Endothelial cell (in vitro differentiated cells): ENCODE measurements around the gene SLC6A18. TPM values are rescaled to one million over a fixed set of nuclear protein-coding genes. Genes with fewer than 3 reads are reported as not detected.
"Not testable (repeated sequence)": the region's sequence is repeated elsewhere in the genome, so short reads cannot be mapped to it uniquely, and the experiment has no call there.

Experiments used
- DNase-seq: peaks from one replicate; pipeline ENCODE4 v3.0.0; 2021; ENCODE audit warnings: low spot score
- H3K27ac Mint-ChIP-seq: one replicate; pipeline ENCODE4 v1.8.0; 2021; ENCODE audit warnings: mixed read lengths, inconsistent platforms; ENCODE audit not compliant: unreplicated experiment
- H3K27me3 Mint-ChIP-seq: one replicate; pipeline ENCODE4 v1.8.0; 2021; ENCODE audit warnings: mild to moderate bottlenecking, moderate library complexity, mixed read lengths, inconsistent platforms; ENCODE audit not compliant: unreplicated experiment
- H3K36me3 Mint-ChIP-seq: one replicate; pipeline ENCODE4 v1.8.0; 2021; ENCODE audit warnings: mild to moderate bottlenecking, low read depth, mixed read lengths, inconsistent platforms; ENCODE audit not compliant: unreplicated experiment
- H3K4me1 Mint-ChIP-seq: one replicate; pipeline ENCODE4 v1.8.0; 2021; ENCODE audit warnings: mild to moderate bottlenecking, mixed read lengths, inconsistent platforms; ENCODE audit not compliant: unreplicated experiment
- H3K4me3 Mint-ChIP-seq: one replicate; pipeline ENCODE4 v1.8.0; 2021; ENCODE audit warnings: mild to moderate bottlenecking, mixed read lengths, inconsistent platforms; ENCODE audit not compliant: unreplicated experiment
- H3K9me3 Mint-ChIP-seq: one replicate; pipeline ENCODE4 v1.8.0; 2021; ENCODE audit warnings: mixed read lengths, inconsistent platforms; ENCODE audit not compliant: unreplicated experiment
- total RNA-seq: library from RNA; stranded (reverse); fragmentation: NEBNext Ultra II Directional; extraction: Animal tissue kit (Norgen Biotek cat#: 25700); gene quantifications from one replicate; pipeline ENCODE4 v1.2.1, GENCODE V29; 2021; ENCODE audit not compliant: unreplicated experiment
- TF ChIP-seq, protein P1 (sequence below): fragments of 200-600 bp; sonication (generic); IDR thresholded peaks from one replicate; pipeline ENCODE4 v1.5.0; 2021; ENCODE audit warnings: antibody characterized with exemption; ENCODE audit not compliant: unreplicated experiment

The SLC6A18 gene
- total RNA-seq, 1 donor from 2014 or later: not detected

- DNase-seq: no peak
- Mint-ChIP-seq H3K27ac (no peak overlapping the region), H3K4me1 (no peaks in the 10 kb centered on the region), H3K4me3 (no peak overlapping the region), H3K36me3 (no peaks in the 10 kb centered on the region), H3K27me3 (peaks cover 13% of the 10 kb centered on the region), H3K9me3 (no peaks in the 10 kb centered on the region)
- TF ChIP-seq, protein P1, sequence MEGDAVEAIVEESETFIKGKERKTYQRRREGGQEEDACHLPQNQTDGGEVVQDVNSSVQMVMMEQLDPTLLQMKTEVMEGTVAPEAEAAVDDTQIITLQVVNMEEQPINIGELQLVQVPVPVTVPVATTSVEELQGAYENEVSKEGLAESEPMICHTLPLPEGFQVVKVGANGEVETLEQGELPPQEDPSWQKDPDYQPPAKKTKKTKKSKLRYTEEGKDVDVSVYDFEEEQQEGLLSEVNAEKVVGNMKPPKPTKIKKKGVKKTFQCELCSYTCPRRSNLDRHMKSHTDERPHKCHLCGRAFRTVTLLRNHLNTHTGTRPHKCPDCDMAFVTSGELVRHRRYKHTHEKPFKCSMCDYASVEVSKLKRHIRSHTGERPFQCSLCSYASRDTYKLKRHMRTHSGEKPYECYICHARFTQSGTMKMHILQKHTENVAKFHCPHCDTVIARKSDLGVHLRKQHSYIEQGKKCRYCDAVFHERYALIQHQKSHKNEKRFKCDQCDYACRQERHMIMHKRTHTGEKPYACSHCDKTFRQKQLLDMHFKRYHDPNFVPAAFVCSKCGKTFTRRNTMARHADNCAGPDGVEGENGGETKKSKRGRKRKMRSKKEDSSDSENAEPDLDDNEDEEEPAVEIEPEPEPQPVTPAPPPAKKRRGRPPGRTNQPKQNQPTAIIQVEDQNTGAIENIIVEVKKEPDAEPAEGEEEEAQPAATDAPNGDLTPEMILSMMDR: no peak
Measured at GRCh38 chr5:1281038-1281882, 56.1 kb downstream of the SLC6A18 start.

GRCh38 chr5:1282131-1282992 lies 57.2 kb downstream of the SLC6A18 start:
- H3K4me3 Mint-ChIP-seq: no peak overlapping the region
- no peak for DNase-seq
- TF ChIP-seq, protein P1: no peak
- peaks cover 13% of the 10 kb centered on the region for H3K27me3 Mint-ChIP-seq
- no peaks in the 10 kb centered on the region for H3K4me1 Mint-ChIP-seq
- no peak overlapping the region for H3K27ac Mint-ChIP-seq
- no peaks in the 10 kb centered on the region for H3K9me3 Mint-ChIP-seq
- H3K36me3 Mint-ChIP-seq: no peaks in the 10 kb centered on the region

- H3K36me3 Mint-ChIP-seq, H3K27ac Mint-ChIP-seq, DNase-seq: not testable (repeated sequence)
Measured at GRCh38 chr5:1282993-1283728, 58.0 kb downstream of the SLC6A18 start.

GRCh38 chr5:1283729-1284041 lies 58.5 kb downstream of the SLC6A18 start:
- H3K36me3 Mint-ChIP-seq, DNase-seq, H3K4me1 Mint-ChIP-seq, H3K9me3 Mint-ChIP-seq, H3K4me3 Mint-ChIP-seq, H3K27ac Mint-ChIP-seq: not testable (repeated sequence)
- peaks cover 12% of the 10 kb centered on the region for H3K27me3 Mint-ChIP-seq

More at GRCh38 chr5:1282993-1283728, 58.0 kb downstream of the SLC6A18 start:
- H3K4me3 Mint-ChIP-seq, H3K9me3 Mint-ChIP-seq, H3K4me1 Mint-ChIP-seq: not testable (repeated sequence)
- peaks cover 13% of the 10 kb centered on the region for H3K27me3 Mint-ChIP-seq

DNA sequence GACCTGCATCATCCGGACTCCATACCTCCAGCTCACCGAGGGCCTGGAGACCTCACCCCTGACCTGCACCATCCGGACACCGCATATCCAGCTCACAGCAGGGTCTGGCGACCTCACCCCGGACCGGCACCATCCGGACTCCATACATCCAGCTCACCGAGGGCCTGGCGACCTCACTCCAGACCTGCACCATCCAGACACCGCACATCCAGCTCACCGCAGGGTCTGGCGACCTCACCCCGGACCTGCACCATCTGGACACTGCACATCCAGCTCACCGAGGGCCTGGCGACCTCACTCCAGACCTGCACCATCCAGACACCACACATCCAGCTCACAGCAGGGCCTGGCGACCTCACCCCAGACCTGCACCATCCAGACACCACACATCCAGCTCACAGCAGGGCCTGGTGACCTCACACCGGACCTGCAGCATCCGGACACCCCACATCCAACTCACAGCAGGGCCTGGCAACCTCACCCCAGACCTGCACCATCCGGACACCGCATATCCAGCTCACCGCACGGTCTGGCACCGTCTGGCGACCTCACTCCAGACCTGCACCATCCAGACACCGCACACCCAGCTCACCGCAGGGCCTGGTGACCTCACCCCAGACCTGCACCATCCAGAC lies 59.3 kb downstream of the SLC6A18 start:
- not testable (repeated sequence) for H3K27ac Mint-ChIP-seq, DNase-seq, H3K4me1 Mint-ChIP-seq, H3K36me3 Mint-ChIP-seq, H3K4me3 Mint-ChIP-seq, H3K9me3 Mint-ChIP-seq
- peaks cover 12% of the 10 kb centered on the region for H3K27me3 Mint-ChIP-seq

- Mint-ChIP-seq H3K4me3 (no peak overlapping the region), H3K36me3 (peaks cover 8% of the 10 kb centered on the region), H3K4me1 (no peaks in the 10 kb centered on the region), H3K27ac (no peak overlapping the region), H3K27me3 (peaks cover 12% of the 10 kb centered on the region), H3K9me3 (no peaks in the 10 kb centered on the region)
- no peak for DNase-seq
- TF ChIP-seq, protein P1: no peak
Measured at GRCh38 chr5:1285141-1285540, 60.0 kb downstream of the SLC6A18 start.
